IMR-90 (cell line): ENCODE data around the gene GJC1. TPM values are rescaled to one million over a fixed set of nuclear protein-coding genes. Genes with fewer than 3 reads are reported as not detected.

Experiments used
- ATAC-seq: fragments of 200-7000 bp; cut with Tn5 transposase; 2 replicates; pipeline ENCODE4 v1.9.1; 2020; ENCODE audit warnings: low read depth, mild to moderate bottlenecking, moderate library complexity
- BruUV-seq: library from RNA; stranded (reverse); fragments of 400-500 nt; replicated peaks from 2 replicates; lab custom pipeline; 2021; lab: Mats Ljungman, UMichigan
- CTCF ChIA-PET: fragments of 300-600 bp; formaldehyde crosslinking; extraction: SDS; loops from one replicate; lab custom pipeline; 2021; ENCODE audit warnings: antibody characterized with exemption; lab: Yijun Ruan, JAX
- POLR2A ChIA-PET: fragments of 300-600 bp; sonication (Branson Sonifier 250); formaldehyde crosslinking; loops from one replicate; lab custom pipeline; 2022; ENCODE audit warnings: antibody characterized with exemption; ENCODE audit not compliant: unreplicated experiment; lab: Charles Lee
- DNase-seq: peaks from one replicate; pipeline ENCODE4 v3.0.0; 2013
- H2AFZ ChIP-seq: replicated peaks from 2 replicates; pipeline ENCODE3; 2013; ENCODE audit warnings: low read length, mild to moderate bottlenecking; ENCODE audit not compliant: poor library complexity
- H2AK5ac ChIP-seq: 2 replicates; pipeline ENCODE4 v1.6.1; 2013; ENCODE audit warnings: low read depth, low read length, inconsistent platforms
- H2AK9ac ChIP-seq: replicated peaks from 2 replicates; pipeline ENCODE3; 2013; ENCODE audit warnings: mild to moderate bottlenecking, low read depth, low read length, moderate library complexity; ENCODE audit not compliant: poor library complexity
- H2BK120ac ChIP-seq: 2 replicates; pipeline ENCODE4 v1.6.1; 2013; ENCODE audit warnings: low read depth, low read length, inconsistent platforms
- H2BK15ac ChIP-seq: 3 replicates; pipeline ENCODE4 v1.6.1; 2013; ENCODE audit warnings: low read depth, low read length, inconsistent platforms
- H2BK20ac ChIP-seq: 2 replicates; pipeline ENCODE4 v1.6.1; 2013; ENCODE audit warnings: low read depth, mild to moderate bottlenecking, inconsistent platforms, low read length, moderate library complexity
- H2BK5ac ChIP-seq: 2 replicates; pipeline ENCODE4 v1.6.1; 2013; ENCODE audit warnings: mild to moderate bottlenecking, low read depth, low read length, inconsistent platforms; ENCODE audit not compliant: poor library complexity, severe bottlenecking
- H3K14ac ChIP-seq: replicated peaks from 2 replicates; pipeline ENCODE4 v1.6.1; 2013; ENCODE audit warnings: low read depth, low read length, inconsistent platforms
- H3K18ac ChIP-seq: 2 replicates; pipeline ENCODE4 v1.6.1; 2013; ENCODE audit warnings: low read depth, low read length, control low read depth
- H3K23ac ChIP-seq: 2 replicates; pipeline ENCODE4 v1.6.1; 2013; ENCODE audit warnings: low read depth, low read length, inconsistent platforms
- H3K27ac ChIP-seq: 2 replicates; pipeline ENCODE4 v1.5.1; 2013; ENCODE audit warnings: mild to moderate bottlenecking, control low read depth, low read length; ENCODE audit not compliant: insufficient read depth
- H3K27me3 ChIP-seq: 2 replicates; pipeline ENCODE4 v1.6.1; 2013; ENCODE audit warnings: low read length; ENCODE audit not compliant: control insufficient read depth, insufficient read depth
- H3K36me3 ChIP-seq: 2 replicates; pipeline ENCODE4 v1.6.1; 2013; ENCODE audit warnings: low read length, mixed read lengths; ENCODE audit not compliant: control insufficient read depth, insufficient read depth
- H3K4ac ChIP-seq: 2 replicates; pipeline ENCODE4 v1.6.1; 2013; ENCODE audit warnings: low read depth, low read length, inconsistent platforms
- H3K4me1 ChIP-seq: 2 replicates; pipeline ENCODE4 v1.6.1; 2013; ENCODE audit warnings: low read length, mixed read lengths; ENCODE audit not compliant: control insufficient read depth, insufficient read depth
- H3K4me2 ChIP-seq: 2 replicates; pipeline ENCODE4 v1.6.1; 2013; ENCODE audit warnings: low read depth, mild to moderate bottlenecking, control low read depth, low read length, moderate library complexity
- H3K4me3 ChIP-seq: 2 replicates; pipeline ENCODE4 v1.5.1; 2013; ENCODE audit warnings: low read depth, mild to moderate bottlenecking, control low read depth, low read length, moderate library complexity; ENCODE audit not compliant: insufficient read depth
- H3K56ac ChIP-seq: 2 replicates; pipeline ENCODE4 v1.6.1; 2013; ENCODE audit warnings: low read length, inconsistent platforms; ENCODE audit not compliant: insufficient read depth; ENCODE audit errors: extremely low read depth
- H3K79me1 ChIP-seq, 2 experiments: 2 replicates each; pipeline ENCODE4 v1.6.1; 2013; ENCODE audit warnings: low read length in 2 of 2, inconsistent platforms in 1 of 2, low read depth in 1 of 2
- H3K9ac ChIP-seq: 2 replicates; pipeline ENCODE4 v1.6.1; 2013; ENCODE audit warnings: low read depth, low read length, control low read depth
- H3K9me1 ChIP-seq: 2 replicates; pipeline ENCODE4 v1.6.1; 2013; ENCODE audit warnings: low read length, inconsistent platforms; ENCODE audit not compliant: insufficient read depth
- H3K9me3 ChIP-seq: 2 replicates; pipeline ENCODE4 v1.6.1; 2013; ENCODE audit warnings: low read length; ENCODE audit not compliant: control insufficient read depth, insufficient read depth
- H4K20me1 ChIP-seq: 2 replicates; pipeline ENCODE4 v1.6.1; 2013; ENCODE audit warnings: low read length, inconsistent platforms; ENCODE audit not compliant: insufficient read depth
- H4K5ac ChIP-seq: 2 replicates; pipeline ENCODE4 v1.6.1; 2013; ENCODE audit warnings: mild to moderate bottlenecking, low read depth, low read length, control low read depth
- H4K8ac ChIP-seq, 2 experiments: 2 replicates each; pipeline ENCODE4 v1.6.1; 2013; ENCODE audit warnings: low read depth in 2 of 2, low read length in 2 of 2, control low read depth in 1 of 2, inconsistent platforms in 1 of 2
- H4K91ac ChIP-seq: 2 replicates; pipeline ENCODE4 v1.6.1; 2013; ENCODE audit warnings: low read depth, low read length, inconsistent platforms; ENCODE audit not compliant: insufficient read depth
- MAZ ChIP-seq: IDR thresholded peaks from 2 replicates; pipeline ENCODE4 v1.6.1; 2012; ENCODE audit warnings: low read depth, mild to moderate bottlenecking, low read length, improper control_type of control experiment, moderate library complexity, borderline replicate concordance
- RCOR1 ChIP-seq: IDR thresholded peaks from 2 replicates; pipeline ENCODE4 v1.6.1; 2012; ENCODE audit warnings: mild to moderate bottlenecking, low read length, improper control_type of control experiment; ENCODE audit not compliant: insufficient replicate concordance
- SMC3 ChIP-seq: fragments of 150-350 bp; IDR thresholded peaks from 2 replicates; pipeline ENCODE4 v1.6.1; 2016; ENCODE audit warnings: low read depth, mild to moderate bottlenecking, antibody characterized with exemption, low read length, moderate library complexity
- WGBS, 2 experiments: methylation state at CpG; one replicate each; pipeline versions ENCODE4 v1.1.5 to v1.1.7; 2013; ENCODE audit warnings: missing lambda C conversion rate in 2 of 2; ENCODE audit not compliant: insufficient read length in 1 of 2; ENCODE audit errors: extremely low coverage in 2 of 2; 5-methylcytosine and 5-hydroxymethylcytosine counted together
- dilution Hi-C: fragments of 300-500 bp; cut with HindIII; formaldehyde crosslinking; loops from one replicate; pipeline ENCODE4 v1.14.3; 2018; ENCODE audit warnings: low sequenced_read_pairs; ENCODE audit not compliant: unreplicated experiment
- in situ Hi-C: fragments of 300-500 bp; cut with MboI; formaldehyde crosslinking; loops from 3 replicates; pipeline ENCODE4 v1.14.3; 2019; ENCODE audit warnings: low sequenced_read_pairs, inconsistent platforms, mixed read lengths
- intact Hi-C: fragments of 100-400 bp; cut with micrococcal nuclease; formaldehyde crosslinking; loops from 2 replicates; pipeline ENCODE4 v1.10.0; 2022
- polyA plus RNA-seq, 3 experiments: library from polyadenylated mRNA; depleted of rRNA; stranded (reverse); fragments of >200 nt; gene quantifications; 2 replicates each; pipeline ENCODE4 v1.2.3, GENCODE V29; 2012; ENCODE audit warnings: low replicate concordance in 1 of 3
- total RNA-seq: library from RNA; depleted of rRNA; stranded (reverse); fragments of >200 nt; gene quantifications from 2 replicates; pipeline ENCODE4 v1.2.3, GENCODE V29; 2012

Gene GJC1
- total and polyA plus RNA-seq, 2 of the 4 experiments (the other 2 are of a cell fraction) = 23.9 to 69.7 TPM

- no peak overlapping the region for H3K56ac ChIP-seq
- ATAC-seq = no peak; the same call in 1 of the 2 replicates
- intact Hi-C loops = no loop called here
- H4K8ac ChIP-seq = no peak overlapping the region
- no peak overlapping the region for H2BK20ac ChIP-seq
- no peak overlapping the region for H3K4me3 ChIP-seq
- H3K14ac ChIP-seq = no peak overlapping the region
- no TSS peak for BruUV-seq
- H3K4ac ChIP-seq = no peak overlapping the region
- H4K20me1 ChIP-seq = peaks cover 23% of the 10 kb centered on the region
- H3K23ac ChIP-seq = no peak overlapping the region
- H2BK15ac ChIP-seq = no peak overlapping the region
- no peak overlapping the region for H4K91ac ChIP-seq
- no peak for DNase-seq
- no peaks in the 10 kb centered on the region for H3K9me3 ChIP-seq
- no peaks in the 10 kb centered on the region for H3K27me3 ChIP-seq
- peaks cover 7% of the 10 kb centered on the region for H3K4me1 ChIP-seq
- no peak overlapping the region for H3K27ac ChIP-seq
- no peak overlapping the region for H2BK5ac ChIP-seq
- H2AFZ ChIP-seq = no peak overlapping the region
- TF ChIP-seq RCOR1 (no peak), MAZ (no peak), SMC3 (no peak)
- peaks cover 20% of the 10 kb centered on the region for H3K36me3 ChIP-seq
- POLR2A ChIA-PET = no interaction called here
- CTCF ChIA-PET = interaction anchor here (1.0 kb wide), 1 partner anchor 36 kb away, joined by 3 read pairs; no protein-coding TSS in a partner anchor
- H4K5ac ChIP-seq = no peak overlapping the region
- H2AK9ac ChIP-seq = no peak overlapping the region
- H3K4me2 ChIP-seq = no peak overlapping the region; the same call in 1 of the 2 replicates
- in situ Hi-C loops = no loop called here
- H2AK5ac ChIP-seq = no peak overlapping the region
- no CpG with 5 or more reads among the region's 3 CpGs for WGBS, 2 experiments
- peaks cover 30 to 79% of the 10 kb centered on the region in 2 experiments for H3K79me1 ChIP-seq
- H2BK120ac ChIP-seq = no peak overlapping the region
- H3K9me1 ChIP-seq = peaks cover 14% of the 10 kb centered on the region
- dilution Hi-C loops = no loop called here
- H3K18ac ChIP-seq = no peak overlapping the region
- no peak overlapping the region for H3K9ac ChIP-seq
These were observed 22.3 kb downstream of the GJC1 start for GRCh38 chr17:44807817-44808155.
